GM21381 (cell line): ENCODE measurements around the gene EFL1.
"Not testable (repeated sequence)": the region's sequence is repeated elsewhere in the genome, so short reads cannot be mapped to it uniquely, and the experiment has no call there.

Experiments
- ATAC-seq: cut with Tn5 transposase; IDR thresholded peaks from one replicate; pipeline ENCODE4 v1.9.1; 2021; ENCODE audit warnings: mild to moderate bottlenecking, moderate library complexity; ENCODE audit not compliant: unreplicated experiment

Gene EFL1

GRCh38 chr15:82204575-82204974 is 58.0 kb downstream of the EFL1 start:
- ATAC-seq = not testable (repeated sequence)

- ATAC-seq = peak; percentile 91
Measured at GRCh38 chr15:82197733-82198594, 64.6 kb downstream of the EFL1 start.

- ATAC-seq = no peak
Measured at GRCh38 chr15:82196353-82196752, 66.2 kb downstream of the EFL1 start.

- not testable (repeated sequence) for ATAC-seq
Measured at GRCh38 chr15:82195818-82196217, 66.7 kb downstream of the EFL1 start.

- ATAC-seq = not testable (repeated sequence)
Measured at GRCh38 chr15:82194488-82194887, 68.0 kb downstream of the EFL1 start.

GRCh38 chr15:82193435-82193834 is 69.1 kb downstream of the EFL1 start:
- not testable (repeated sequence) for ATAC-seq

- not testable (repeated sequence) for ATAC-seq
Measured at GRCh38 chr15:82192394-82192793, 70.1 kb downstream of the EFL1 start.

- ATAC-seq = peak; percentile 76
Measured at GRCh38 chr15:82186719-82187406, 75.7 kb downstream of the EFL1 start.

GRCh38 chr15:82186161-82186560 is 76.4 kb downstream of the EFL1 start:
- ATAC-seq = no peak

GRCh38 chr15:82184776-82185175 is 77.8 kb downstream of the EFL1 start:
- no peak for ATAC-seq

- no peak for ATAC-seq
Measured at GRCh38 chr15:82184355-82184754, 78.2 kb downstream of the EFL1 start.

GRCh38 chr15:82183121-82184031 is 79.2 kb downstream of the EFL1 start:
- ATAC-seq = no peak

GRCh38 chr15:82181371-82181770 is 81.2 kb downstream of the EFL1 start:
- no peak for ATAC-seq

- ATAC-seq = no peak
Measured at GRCh38 chr15:82178061-82178460, 84.5 kb downstream of the EFL1 start.

GRCh38 chr15:82177291-82178010 is 85.1 kb downstream of the EFL1 start:
- ATAC-seq = no peak

- ATAC-seq = no peak
Measured at GRCh38 chr15:82176542-82176941, 86.0 kb downstream of the EFL1 start.

- ATAC-seq = no peak
Measured at GRCh38 chr15:82174471-82175235, 87.9 kb downstream of the EFL1 start.

- ATAC-seq = no peak
Measured at GRCh38 chr15:82173108-82173507, 89.4 kb downstream of the EFL1 start.

- no peak for ATAC-seq
Measured at GRCh38 chr15:82172506-82172905, 90.0 kb downstream of the EFL1 start.

GRCh38 chr15:82168757-82169156 is 93.8 kb downstream of the EFL1 start:
- ATAC-seq = no peak
